DOHH2 (cell line): ENCODE measurements around the gene MUC5AC.

Experiments
- H3F3A ChIP-seq: fragments of 200-600 bp; sonication (generic), shearing (Covaris generic); 2 replicates; pipeline ENCODE4 v1.6.0; 2016; ENCODE audit warnings: antibody characterized with exemption, mild to moderate bottlenecking; ENCODE audit not compliant: control insufficient read depth, insufficient read depth
- H3K27ac ChIP-seq: fragments of 200-600 bp; sonication (generic); 2 replicates; pipeline ENCODE4 v1.5.1; 2014; ENCODE audit warnings: low read depth, mild to moderate bottlenecking, low read length, moderate library complexity
- H3K27me3 ChIP-seq: fragments of 200-600 bp; sonication (generic); 2 replicates; pipeline ENCODE4 v1.6.1; 2014; ENCODE audit warnings: mild to moderate bottlenecking, low read length, mixed read lengths; ENCODE audit not compliant: control insufficient read depth
- H3K36me3 ChIP-seq: fragments of 200-600 bp; sonication (generic); 2 replicates; pipeline ENCODE4 v1.6.1; 2014; ENCODE audit warnings: mild to moderate bottlenecking, low read length, moderate library complexity, mixed read lengths; ENCODE audit not compliant: control insufficient read depth
- H3K4me1 ChIP-seq: fragments of 200-600 bp; sonication (generic); 2 replicates; pipeline ENCODE4 v1.6.1; 2014; ENCODE audit warnings: mild to moderate bottlenecking, low read length, mixed read lengths; ENCODE audit not compliant: control insufficient read depth
- H3K4me2 ChIP-seq: fragments of 200-600 bp; sonication (generic); 2 replicates; pipeline ENCODE4 v1.6.0; 2014; ENCODE audit warnings: mild to moderate bottlenecking, low read length, moderate library complexity
- H3K4me3 ChIP-seq: fragments of 200-600 bp; sonication (generic); 2 replicates; pipeline ENCODE4 v1.5.1; 2014; ENCODE audit warnings: mild to moderate bottlenecking, low read length, mixed read lengths
- H3K79me2 ChIP-seq: fragments of 200-600 bp; sonication (generic); 2 replicates; pipeline ENCODE4 v1.6.1; 2014; ENCODE audit warnings: mild to moderate bottlenecking, low read length, mixed read lengths; ENCODE audit not compliant: control insufficient read depth
- H3K9me2 ChIP-seq: fragments of 200-600 bp; sonication (generic); replicated peaks from 2 replicates; pipeline ENCODE4 v1.6.1; 2014; ENCODE audit warnings: mild to moderate bottlenecking, low read length, mixed read lengths; ENCODE audit not compliant: control insufficient read depth
- H3K9me3 ChIP-seq: fragments of 200-600 bp; sonication (generic); 2 replicates; pipeline ENCODE4 v1.6.1; 2014; ENCODE audit warnings: antibody characterized with exemption, low read length, mixed read lengths; ENCODE audit not compliant: control insufficient read depth, insufficient read depth
- H4K20me1 ChIP-seq: fragments of 200-600 bp; sonication (generic); 2 replicates; pipeline ENCODE4 v1.6.0; 2014; ENCODE audit warnings: low read depth, mild to moderate bottlenecking, antibody characterized with exemption, low read length, moderate library complexity; ENCODE audit not compliant: control insufficient read depth, insufficient read depth
- EZH2phosphoT487 ChIP-seq: fragments of 200-600 bp; sonication (generic); IDR thresholded peaks from 2 replicates; pipeline ENCODE4 v1.6.1; 2017; ENCODE audit warnings: borderline replicate concordance, mild to moderate bottlenecking, antibody characterized with exemption, low read length, moderate library complexity, mixed read lengths
- TF ChIP-seq, protein P1 (sequence below): fragments of 200-600 bp; sonication (generic); IDR thresholded peaks from one replicate; pipeline ENCODE4 v1.5.1; 2014; ENCODE audit warnings: antibody characterized with exemption, mild to moderate bottlenecking, low read depth, low read length; ENCODE audit not compliant: poor library complexity, severe bottlenecking

Gene MUC5AC

DNA sequence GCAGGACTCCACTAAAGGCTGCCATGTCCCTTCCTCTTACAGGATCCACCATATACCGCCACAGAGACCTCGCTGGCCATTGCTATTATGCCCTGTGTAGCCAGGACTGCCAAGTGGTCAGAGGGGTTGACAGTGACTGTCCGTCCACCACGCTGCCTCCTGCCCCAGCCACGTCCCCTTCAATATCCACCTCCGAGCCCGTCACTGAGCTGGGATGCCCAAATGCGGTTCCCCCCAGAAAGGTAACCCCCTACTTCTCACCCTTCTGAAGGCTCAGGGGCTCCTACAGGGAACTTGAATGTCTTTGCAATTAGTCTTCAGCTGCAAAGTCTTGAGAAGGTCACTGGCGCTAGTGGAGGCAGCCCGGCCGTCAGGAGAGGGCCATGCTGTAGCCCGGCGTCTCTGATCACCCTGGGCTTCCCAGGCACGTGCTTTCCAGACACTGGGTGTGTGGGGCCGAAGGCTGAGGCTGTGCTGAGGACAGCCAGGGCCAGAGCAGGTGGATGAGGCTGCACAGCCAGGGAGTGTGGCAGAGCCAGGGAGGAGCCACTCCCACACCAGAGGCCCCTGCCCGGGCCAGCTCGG lies 35.1 kb downstream of the MUC5AC start:
- H3F3A ChIP-seq, result no peaks in the 10 kb centered on the region
- H4K20me1 ChIP-seq, result no peaks in the 10 kb centered on the region
- H3K27me3 ChIP-seq, result no peaks in the 10 kb centered on the region
- H3K27ac ChIP-seq, result no peak overlapping the region
- H3K79me2 ChIP-seq, result no peaks in the 10 kb centered on the region
- H3K4me2 ChIP-seq, result no peak overlapping the region
- H3K9me3 ChIP-seq, result peaks cover 20% of the 10 kb centered on the region; the same call in 1 of the 2 replicates
- TF ChIP-seq, protein P1, sequence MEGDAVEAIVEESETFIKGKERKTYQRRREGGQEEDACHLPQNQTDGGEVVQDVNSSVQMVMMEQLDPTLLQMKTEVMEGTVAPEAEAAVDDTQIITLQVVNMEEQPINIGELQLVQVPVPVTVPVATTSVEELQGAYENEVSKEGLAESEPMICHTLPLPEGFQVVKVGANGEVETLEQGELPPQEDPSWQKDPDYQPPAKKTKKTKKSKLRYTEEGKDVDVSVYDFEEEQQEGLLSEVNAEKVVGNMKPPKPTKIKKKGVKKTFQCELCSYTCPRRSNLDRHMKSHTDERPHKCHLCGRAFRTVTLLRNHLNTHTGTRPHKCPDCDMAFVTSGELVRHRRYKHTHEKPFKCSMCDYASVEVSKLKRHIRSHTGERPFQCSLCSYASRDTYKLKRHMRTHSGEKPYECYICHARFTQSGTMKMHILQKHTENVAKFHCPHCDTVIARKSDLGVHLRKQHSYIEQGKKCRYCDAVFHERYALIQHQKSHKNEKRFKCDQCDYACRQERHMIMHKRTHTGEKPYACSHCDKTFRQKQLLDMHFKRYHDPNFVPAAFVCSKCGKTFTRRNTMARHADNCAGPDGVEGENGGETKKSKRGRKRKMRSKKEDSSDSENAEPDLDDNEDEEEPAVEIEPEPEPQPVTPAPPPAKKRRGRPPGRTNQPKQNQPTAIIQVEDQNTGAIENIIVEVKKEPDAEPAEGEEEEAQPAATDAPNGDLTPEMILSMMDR, result no peak
- TF ChIP-seq EZH2phosphoT487, result no peak
- H3K4me1 ChIP-seq, result no peaks in the 10 kb centered on the region
- no peaks in the 10 kb centered on the region for H3K9me2 ChIP-seq
- no peaks in the 10 kb centered on the region for H3K36me3 ChIP-seq
- H3K4me3 ChIP-seq, result no peak overlapping the region

DNA sequence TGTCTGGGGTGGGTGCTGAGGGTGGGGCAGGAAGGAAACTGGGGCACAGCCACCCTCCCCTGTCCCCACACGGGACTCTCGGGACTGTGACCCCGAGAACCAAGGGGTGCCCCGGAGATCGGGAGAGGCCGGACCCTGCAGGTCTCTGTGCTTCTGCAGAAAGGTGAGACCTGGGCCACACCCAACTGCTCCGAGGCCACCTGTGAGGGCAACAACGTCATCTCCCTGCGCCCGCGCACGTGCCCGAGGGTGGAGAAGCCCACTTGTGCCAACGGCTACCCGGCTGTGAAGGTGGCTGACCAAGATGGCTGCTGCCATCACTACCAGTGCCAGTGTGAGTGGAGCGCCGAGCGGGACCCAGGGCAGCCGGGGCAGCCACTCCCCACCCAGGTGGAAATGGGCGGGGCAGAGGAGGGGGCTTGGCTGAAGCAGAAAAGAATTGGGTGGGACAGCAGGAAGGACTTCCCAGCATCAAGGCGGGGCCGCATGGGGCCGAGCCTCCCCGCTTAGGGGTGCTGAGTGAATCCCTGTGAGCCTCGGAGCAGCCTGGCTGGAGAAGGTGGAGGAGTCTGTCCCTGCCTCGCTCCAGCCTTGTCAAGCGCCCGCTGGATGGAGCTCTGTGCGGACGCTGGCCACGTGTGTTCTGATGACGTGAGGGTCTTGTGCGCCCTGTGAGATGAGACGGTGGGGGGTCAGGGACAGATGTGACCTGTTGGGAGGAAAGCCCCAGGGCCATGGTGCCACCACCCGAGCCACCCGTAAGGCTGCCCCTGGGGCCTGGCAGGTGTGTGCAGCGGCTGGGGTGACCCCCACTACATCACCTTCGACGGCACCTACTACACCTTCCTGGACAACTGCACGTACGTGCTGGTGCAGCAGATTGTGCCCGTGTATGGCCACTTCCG lies 35.8 kb downstream of the MUC5AC start:
- Histone ChIP-seq H3K4me2 (no peak overlapping the region), H3K4me1 (no peaks in the 10 kb centered on the region), H4K20me1 (no peaks in the 10 kb centered on the region), H3F3A (no peaks in the 10 kb centered on the region), H3K36me3 (no peaks in the 10 kb centered on the region), H3K27ac (no peak overlapping the region), H3K9me2 (no peaks in the 10 kb centered on the region), H3K4me3 (no peak overlapping the region), H3K79me2 (no peaks in the 10 kb centered on the region), H3K9me3 (peaks cover 20% of the 10 kb centered on the region; the same call in 1 of the 2 replicates), H3K27me3 (no peaks in the 10 kb centered on the region)
- TF ChIP-seq, protein P1, result no peak
- TF ChIP-seq EZH2phosphoT487, result no peak

DNA sequence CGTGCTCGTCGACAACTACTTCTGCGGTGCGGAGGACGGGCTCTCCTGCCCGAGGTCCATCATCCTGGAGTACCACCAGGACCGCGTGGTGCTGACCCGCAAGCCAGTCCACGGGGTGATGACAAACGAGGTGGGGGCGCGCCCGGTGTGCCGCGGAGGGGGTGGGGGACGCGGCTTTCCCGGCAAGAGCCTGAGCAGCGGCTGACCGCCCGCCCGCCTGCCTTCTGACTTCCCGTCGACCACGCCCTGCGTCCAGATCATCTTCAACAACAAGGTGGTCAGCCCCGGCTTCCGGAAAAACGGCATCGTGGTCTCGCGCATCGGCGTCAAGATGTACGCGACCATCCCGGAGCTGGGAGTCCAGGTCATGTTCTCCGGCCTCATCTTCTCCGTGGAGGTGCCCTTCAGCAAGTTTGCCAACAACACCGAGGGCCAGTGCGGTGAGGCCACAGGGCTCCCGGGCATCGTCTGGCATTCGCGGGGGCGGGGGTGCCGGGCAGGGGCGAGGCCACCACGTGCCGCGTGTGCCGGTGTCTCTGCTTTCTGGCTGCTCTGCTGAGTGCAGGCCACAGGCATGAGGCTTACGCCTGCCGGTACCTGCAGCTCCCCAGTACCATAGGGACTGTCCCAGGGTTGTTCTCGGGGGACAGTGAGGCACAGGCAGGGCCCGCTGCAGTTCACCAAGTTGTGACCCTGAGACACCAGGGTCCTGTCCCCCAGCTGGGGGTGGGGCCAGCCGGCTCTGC lies 36.7 kb downstream of the MUC5AC start:
- no peaks in the 10 kb centered on the region for H3K79me2 ChIP-seq
- H3K27me3 ChIP-seq, result no peaks in the 10 kb centered on the region
- no peak for TF ChIP-seq EZH2phosphoT487
- TF ChIP-seq, protein P1, result no peak
- H3K36me3 ChIP-seq, result no peaks in the 10 kb centered on the region
- no peaks in the 10 kb centered on the region for H3F3A ChIP-seq
- H3K4me2 ChIP-seq, result no peak overlapping the region
- H4K20me1 ChIP-seq, result no peaks in the 10 kb centered on the region
- no peak overlapping the region for H3K4me3 ChIP-seq
- peaks cover 20% of the 10 kb centered on the region; the same call in 1 of the 2 replicates for H3K9me3 ChIP-seq
- no peaks in the 10 kb centered on the region for H3K4me1 ChIP-seq
- H3K9me2 ChIP-seq, result no peaks in the 10 kb centered on the region
- no peak overlapping the region for H3K27ac ChIP-seq
